ENCODE data around the gene CNGA2. TPM values are rescaled to one million over a fixed set of nuclear protein-coding genes. Genes with fewer than 3 reads are reported as not detected.

Gene CNGA2
- total and polyA plus RNA-seq, 4 experiments from 2014 or later: not detected

DNA sequence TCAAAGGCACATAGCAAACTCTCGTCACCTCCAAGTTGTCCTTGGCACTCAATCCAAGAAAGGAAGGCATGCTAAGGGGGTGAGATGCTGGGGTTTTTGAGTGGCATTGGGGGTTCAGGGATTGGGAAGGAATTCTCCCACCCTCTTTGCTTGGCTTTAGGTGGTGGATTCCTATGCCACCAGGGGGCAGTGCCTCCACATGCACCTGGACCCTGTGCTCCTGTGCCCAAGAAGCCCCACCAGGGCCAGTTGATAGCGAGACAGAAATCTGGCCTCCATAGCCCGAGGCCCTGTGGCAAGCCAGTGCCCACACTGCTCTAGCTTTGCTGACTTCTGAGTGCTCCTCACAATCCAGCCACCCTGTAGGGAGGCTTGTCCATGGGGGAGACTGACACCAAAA lies 20.7 kb upstream of the CNGA2 start:
- intact Hi-C loops (cut with micrococcal nuclease): no loop called here
- Mint-ChIP-seq H3K27me3 (peaks cover 0 to 4% of the 10 kb centered on the region in 2 donors), H3K4me3 (no peak overlapping the region), H3K36me3 (no peaks in the 10 kb centered on the region), H3K4me1 (no peaks in the 10 kb centered on the region), H3K9me3 (no peaks in the 10 kb centered on the region), H3K27ac (no peak overlapping the region)
- no peak overlapping the region for H3K4me3 ChIP-seq (ENCODE audit: low read length in 2 of 2)
- no peaks in the 10 kb centered on the region for H3K36me3 ChIP-seq (ENCODE audit: insufficient read depth, low read length)
- ChIA-PET POLR2A (ENCODE audit: partially characterized antibody) (no interaction called here), CTCF (ENCODE audit: partially characterized antibody) (no interaction called here)
- H3K27me3 ChIP-seq (ENCODE audit: insufficient read depth, low read length): no peaks in the 10 kb centered on the region
- no peaks in the 10 kb centered on the region for H3K9me3 ChIP-seq (ENCODE audit: control insufficient read depth in 1 of 2, low read length in 2 of 2)
- H3K27ac ChIP-seq (ENCODE audit: low read depth, low read length): no peak overlapping the region
- no peak for DNase-seq
- H3K4me1 ChIP-seq (ENCODE audit: insufficient read depth, low read length): no peaks in the 10 kb centered on the region

DNA sequence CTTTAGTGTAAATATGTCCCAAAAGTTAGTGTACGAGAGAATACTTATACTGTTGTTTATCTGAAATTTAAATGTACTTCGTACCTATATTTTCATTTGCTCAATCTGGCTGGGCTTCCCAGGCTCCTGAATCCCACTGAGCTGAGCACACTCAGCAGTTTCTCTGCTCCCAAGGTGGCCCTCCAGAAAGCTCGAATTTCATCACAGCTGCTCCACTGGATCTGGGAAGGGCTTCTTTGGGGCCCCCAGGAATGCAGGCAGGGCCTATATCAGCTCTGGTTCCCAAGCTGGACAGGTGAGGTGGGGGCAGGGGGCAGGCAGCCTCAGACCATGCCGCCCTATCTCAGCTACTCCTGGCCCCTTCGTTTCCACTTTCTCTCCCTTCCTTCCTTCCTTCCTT lies 20.2 kb upstream of the CNGA2 start:
- H3K27ac ChIP-seq (ENCODE audit: low read depth, low read length): no peak overlapping the region
- CTCF ChIA-PET (ENCODE audit: partially characterized antibody): no interaction called here
- H3K4me1 Mint-ChIP-seq: no peaks in the 10 kb centered on the region
- POLR2A ChIA-PET (ENCODE audit: partially characterized antibody): no interaction called here
- no peak overlapping the region for H3K4me3 ChIP-seq (ENCODE audit: low read length in 2 of 2)
- H3K9me3 Mint-ChIP-seq: no peaks in the 10 kb centered on the region
- no peaks in the 10 kb centered on the region for H3K36me3 Mint-ChIP-seq
- H3K36me3 ChIP-seq (ENCODE audit: insufficient read depth, low read length): no peaks in the 10 kb centered on the region
- intact Hi-C loops (cut with micrococcal nuclease): no loop called here
- no peaks in the 10 kb centered on the region for H3K9me3 ChIP-seq (ENCODE audit: control insufficient read depth in 1 of 2, low read length in 2 of 2)
- H3K4me3 Mint-ChIP-seq: no peak overlapping the region
- DNase-seq: no peak
- H3K27me3 ChIP-seq (ENCODE audit: insufficient read depth, low read length): no peaks in the 10 kb centered on the region
- H3K4me1 ChIP-seq (ENCODE audit: insufficient read depth, low read length): no peaks in the 10 kb centered on the region
- peaks cover 0 to 4% of the 10 kb centered on the region in 2 donors for H3K27me3 Mint-ChIP-seq
- H3K27ac Mint-ChIP-seq: no peak overlapping the region

DNA sequence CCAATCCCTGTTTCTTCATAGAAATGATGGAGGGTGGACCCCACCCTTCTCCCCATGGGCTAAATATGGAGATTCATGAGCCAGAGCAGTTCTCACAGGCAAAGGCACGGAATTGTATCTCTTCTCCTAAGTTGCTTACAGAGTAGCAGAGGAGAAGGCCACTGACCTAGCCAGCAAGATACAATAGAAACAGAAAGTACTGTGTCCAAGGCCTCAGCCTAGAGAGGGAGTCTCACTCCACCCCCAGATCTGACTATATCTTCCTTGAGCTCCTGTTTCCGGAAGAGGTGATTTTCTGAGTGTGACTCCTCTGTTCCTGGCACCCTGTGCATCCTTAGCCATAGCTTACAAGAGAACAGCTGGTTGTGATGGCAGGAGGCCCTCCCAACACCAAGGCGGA lies 18.8 kb upstream of the CNGA2 start, which contains the start of gene FATE1:
Gene FATE1, plus strand, starts transcription at position 284 of the 400 bp plus-strand sequence. Its CDS starts 85 bp downstream, at position 369.
- Histone ChIP-seq H3K27me3 (ENCODE audit: insufficient read depth, low read length) (no peaks in the 10 kb centered on the region), H3K9me3 (ENCODE audit: control insufficient read depth in 1 of 2, low read length in 2 of 2) (no peaks in the 10 kb centered on the region), H3K27ac (ENCODE audit: low read depth, low read length) (no peak within 1 kb of the TSS), H3K4me3 (ENCODE audit: low read length in 2 of 2) (no peak within 1 kb of the TSS), H3K36me3 (ENCODE audit: insufficient read depth, low read length) (no peaks in the 10 kb centered on the region), H3K4me1 (ENCODE audit: insufficient read depth, low read length) (no peaks in the 10 kb centered on the region)
- intact Hi-C loops (cut with micrococcal nuclease): no loop called here
- Mint-ChIP-seq H3K27ac (no peak within 1 kb of the TSS), H3K9me3 (no peaks in the 10 kb centered on the region), H3K4me3 (no peak within 1 kb of the TSS), H3K4me1 (no peaks in the 10 kb centered on the region), H3K36me3 (no peaks in the 10 kb centered on the region), H3K27me3 (peaks cover 0 to 4% of the 10 kb centered on the region in 2 donors)
- POLR2A ChIA-PET (ENCODE audit: partially characterized antibody): no interaction called here
- DNase-seq: no peak
- CTCF ChIA-PET (ENCODE audit: partially characterized antibody): no interaction called here

DNA sequence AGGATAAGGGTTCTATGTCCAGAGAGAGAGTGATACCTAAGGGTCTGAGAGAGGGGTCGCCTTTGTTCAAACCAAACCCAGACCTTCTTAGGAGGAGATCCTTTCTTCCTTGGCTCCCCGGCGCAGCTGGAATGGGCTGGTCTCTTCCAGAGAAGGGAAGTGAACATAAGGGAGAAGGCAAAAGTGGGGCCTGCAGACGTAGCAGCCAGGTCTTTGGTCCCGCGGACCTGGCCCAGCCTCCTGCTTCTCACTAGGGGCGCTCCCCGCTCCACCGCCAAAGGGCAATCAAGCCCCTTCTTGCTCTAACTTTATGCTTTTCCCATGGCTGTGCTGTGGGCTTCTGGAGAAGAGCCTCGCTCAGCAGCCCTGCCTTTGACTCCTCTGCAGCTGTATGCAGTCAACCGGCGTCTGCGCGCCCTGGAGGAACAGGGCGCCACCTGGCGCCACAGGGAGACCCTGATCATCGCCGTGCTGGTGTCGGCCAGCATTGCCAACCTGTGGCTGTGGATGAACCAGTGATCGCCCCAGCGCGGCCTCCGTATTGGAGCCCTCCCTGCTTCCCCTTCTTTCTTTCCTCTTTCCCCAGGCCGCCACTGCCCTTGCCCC lies 12.2 kb upstream of the CNGA2 start:
- intact Hi-C loops (cut with micrococcal nuclease): no loop called here
- H3K9me3 Mint-ChIP-seq: no peaks in the 10 kb centered on the region
- H3K4me1 Mint-ChIP-seq: no peaks in the 10 kb centered on the region
- H3K27ac Mint-ChIP-seq: no peak overlapping the region
- no peak for DNase-seq
- no peak overlapping the region for H3K4me3 ChIP-seq (ENCODE audit: low read length in 2 of 2)
- peaks cover 0 to 1% of the 10 kb centered on the region in 2 donors for H3K27me3 Mint-ChIP-seq
- ChIA-PET CTCF (ENCODE audit: partially characterized antibody) (no interaction called here), POLR2A (ENCODE audit: partially characterized antibody) (no interaction called here)
- H3K27me3 ChIP-seq (ENCODE audit: insufficient read depth, low read length): no peaks in the 10 kb centered on the region
- no peaks in the 10 kb centered on the region for H3K36me3 Mint-ChIP-seq
- no peak overlapping the region for H3K4me3 Mint-ChIP-seq
- H3K36me3 ChIP-seq (ENCODE audit: insufficient read depth, low read length): no peaks in the 10 kb centered on the region
- no peaks in the 10 kb centered on the region for H3K9me3 ChIP-seq (ENCODE audit: control insufficient read depth in 1 of 2, low read length in 2 of 2)
- H3K4me1 ChIP-seq (ENCODE audit: insufficient read depth, low read length): no peaks in the 10 kb centered on the region
- no peak overlapping the region for H3K27ac ChIP-seq (ENCODE audit: low read depth, low read length)

DNA sequence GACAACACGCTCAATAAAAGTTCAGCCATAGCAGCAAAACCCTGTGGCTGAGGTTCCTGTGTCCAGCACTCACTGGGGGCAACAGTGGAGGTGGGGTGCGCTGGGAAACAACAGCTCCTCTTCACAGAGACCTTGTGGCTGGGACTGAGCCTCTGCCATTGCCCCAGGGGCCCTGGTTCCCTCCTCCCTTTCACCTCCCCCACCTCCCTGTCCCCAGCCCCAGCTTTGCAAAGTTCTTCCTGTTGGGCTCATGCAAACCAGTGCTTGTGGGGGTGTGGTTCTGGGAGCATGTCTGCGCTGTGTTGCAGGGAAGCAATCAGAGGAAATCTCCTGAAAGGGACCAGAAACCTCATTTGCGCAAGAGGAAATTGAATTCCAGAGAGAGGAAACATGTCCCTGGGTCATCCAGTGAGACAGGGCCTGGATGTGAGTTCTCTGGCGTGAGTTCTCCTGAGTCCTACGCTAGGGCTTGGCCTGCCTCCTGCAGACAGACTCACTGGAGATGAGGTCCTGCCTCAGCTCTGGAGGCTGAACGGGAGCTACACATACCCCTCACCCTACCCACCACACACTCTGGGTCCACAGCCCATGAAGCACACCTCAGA lies 11.3 kb upstream of the CNGA2 start:
- DNase-seq: no peak
- CTCF ChIA-PET (ENCODE audit: partially characterized antibody): no interaction called here
- Histone ChIP-seq H3K27ac (ENCODE audit: low read depth, low read length) (no peak overlapping the region), H3K4me1 (ENCODE audit: insufficient read depth, low read length) (no peaks in the 10 kb centered on the region), H3K27me3 (ENCODE audit: insufficient read depth, low read length) (no peaks in the 10 kb centered on the region), H3K9me3 (ENCODE audit: control insufficient read depth in 1 of 2, low read length in 2 of 2) (no peaks in the 10 kb centered on the region), H3K4me3 (ENCODE audit: low read length in 2 of 2) (no peak overlapping the region), H3K36me3 (ENCODE audit: insufficient read depth, low read length) (no peaks in the 10 kb centered on the region)
- intact Hi-C loops (cut with micrococcal nuclease): no loop called here
- Mint-ChIP-seq H3K4me3 (no peak overlapping the region), H3K9me3 (no peaks in the 10 kb centered on the region), H3K36me3 (no peaks in the 10 kb centered on the region), H3K27me3 (peaks cover 0 to 1% of the 10 kb centered on the region in 2 donors), H3K4me1 (no peaks in the 10 kb centered on the region), H3K27ac (no peak overlapping the region)
- POLR2A ChIA-PET (ENCODE audit: partially characterized antibody): no interaction called here

DNA sequence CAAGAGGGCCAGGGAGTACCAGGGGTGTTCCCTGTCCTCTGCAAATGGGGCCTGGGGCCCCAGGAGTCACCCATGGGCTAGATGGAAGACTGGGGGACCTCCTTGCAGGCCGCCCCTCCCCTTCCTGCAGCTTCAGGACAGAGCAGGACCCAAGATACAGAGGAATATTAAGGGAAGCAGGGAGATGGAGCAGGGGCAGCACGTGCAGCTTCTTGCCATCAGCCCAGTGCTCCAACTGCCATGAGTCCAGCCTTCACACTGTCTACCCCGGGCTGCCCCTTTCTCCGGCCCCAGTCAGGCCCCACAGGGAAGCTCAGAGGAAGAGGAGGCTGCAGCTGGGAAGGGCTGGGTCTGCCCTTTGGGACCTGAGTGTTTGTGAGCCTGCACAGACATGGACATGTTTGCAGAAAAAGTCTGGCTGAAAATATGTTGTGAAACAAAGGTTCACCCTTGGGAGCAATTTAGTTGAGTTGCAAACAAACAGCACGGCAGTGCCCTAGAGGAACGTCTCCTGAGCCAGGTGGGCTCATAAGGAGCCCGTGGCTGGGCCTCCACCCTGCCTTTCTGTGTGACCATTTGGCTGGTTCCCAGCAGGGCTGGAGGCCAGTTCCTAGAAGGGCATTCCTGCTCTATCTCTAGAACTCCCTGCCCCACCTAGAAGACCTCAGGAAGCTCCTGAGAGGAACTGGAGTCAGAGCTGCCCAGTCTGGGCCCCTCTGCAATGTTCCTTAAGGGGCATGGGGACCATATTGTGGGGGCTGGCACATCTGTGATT lies 9.8 kb upstream of the CNGA2 start:
- no peak for DNase-seq
- Mint-ChIP-seq H3K4me1 (no peaks in the 10 kb centered on the region), H3K4me3 (no peak overlapping the region), H3K9me3 (no peaks in the 10 kb centered on the region), H3K27me3 (peaks cover 0 to 4% of the 10 kb centered on the region in 2 donors), H3K27ac (no peak overlapping the region), H3K36me3 (no peaks in the 10 kb centered on the region)
- Histone ChIP-seq H3K4me3 (ENCODE audit: low read length in 2 of 2) (no peak overlapping the region), H3K9me3 (ENCODE audit: control insufficient read depth in 1 of 2, low read length in 2 of 2) (no peaks in the 10 kb centered on the region), H3K36me3 (ENCODE audit: insufficient read depth, low read length) (no peaks in the 10 kb centered on the region), H3K4me1 (ENCODE audit: insufficient read depth, low read length) (no peaks in the 10 kb centered on the region), H3K27me3 (ENCODE audit: insufficient read depth, low read length) (no peaks in the 10 kb centered on the region), H3K27ac (ENCODE audit: low read depth, low read length) (no peak overlapping the region)
- intact Hi-C loops (cut with micrococcal nuclease): no loop called here
- POLR2A ChIA-PET (ENCODE audit: partially characterized antibody): no interaction called here
- CTCF ChIA-PET (ENCODE audit: partially characterized antibody): no interaction called here

DNA sequence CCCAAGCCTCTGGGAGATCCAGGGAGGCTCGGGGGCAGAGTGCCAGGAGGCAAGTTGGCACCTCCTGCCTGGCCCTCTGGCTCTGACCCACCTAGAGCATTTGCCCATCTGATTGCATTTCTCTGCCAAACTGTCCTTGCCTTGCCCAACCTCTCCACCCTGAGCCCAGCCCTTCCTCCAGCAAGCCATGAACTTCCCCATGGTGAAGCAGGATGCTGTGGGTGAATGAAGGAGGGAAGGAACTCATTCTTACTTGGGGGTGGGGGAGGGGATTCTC lies 9.3 kb upstream of the CNGA2 start:
- Mint-ChIP-seq H3K4me3 (no peak overlapping the region), H3K4me1 (no peaks in the 10 kb centered on the region), H3K9me3 (no peaks in the 10 kb centered on the region), H3K27ac (no peak overlapping the region), H3K36me3 (no peaks in the 10 kb centered on the region), H3K27me3 (peaks cover 0 to 4% of the 10 kb centered on the region in 2 donors)
- no peak overlapping the region for H3K27ac ChIP-seq (ENCODE audit: low read depth, low read length)
- CTCF ChIA-PET (ENCODE audit: partially characterized antibody): no interaction called here
- H3K9me3 ChIP-seq (ENCODE audit: control insufficient read depth in 1 of 2, low read length in 2 of 2): no peaks in the 10 kb centered on the region
- no peaks in the 10 kb centered on the region for H3K36me3 ChIP-seq (ENCODE audit: insufficient read depth, low read length)
- no peaks in the 10 kb centered on the region for H3K27me3 ChIP-seq (ENCODE audit: insufficient read depth, low read length)
- POLR2A ChIA-PET (ENCODE audit: partially characterized antibody): no interaction called here
- intact Hi-C loops (cut with micrococcal nuclease): no loop called here
- no peak for DNase-seq
- no peaks in the 10 kb centered on the region for H3K4me1 ChIP-seq (ENCODE audit: insufficient read depth, low read length)
- H3K4me3 ChIP-seq (ENCODE audit: low read length in 2 of 2): no peak overlapping the region

Data from CD4-positive, alpha-beta memory T cell (primary cell).